A673 (cell line): ENCODE data around the gene CLASP2. TPM values are rescaled to one million over a fixed set of nuclear protein-coding genes. Genes with fewer than 3 reads are reported as not detected.

Experiments
- BruUV-seq: library from RNA; stranded (reverse); fragments of 400-500 nt; replicated peaks from 2 replicates; lab custom pipeline; 2021; lab: Mats Ljungman, UMichigan
- CTCF ChIA-PET: fragments of 300-600 bp; sonication (Branson Sonifier 250); formaldehyde crosslinking; loops from one replicate; lab custom pipeline; 2022; ENCODE audit warnings: antibody characterized with exemption; lab: Charles Lee
- POLR2A ChIA-PET: fragments of 300-600 bp; sonication (Branson Sonifier 250); formaldehyde crosslinking; loops from one replicate; lab custom pipeline; 2022; ENCODE audit warnings: antibody characterized with exemption; ENCODE audit not compliant: low non-redundant PET; lab: Charles Lee
- DNase-seq: peaks from one replicate; pipeline ENCODE4 v3.0.0-alpha.2; 2015; ENCODE audit warnings: low spot score
- H3K27ac ChIP-seq: fragments of 200-600 bp; sonication (generic); 2 replicates; pipeline ENCODE4 v1.5.1; 2016; ENCODE audit warnings: mixed run types, low read depth, mild to moderate bottlenecking, mixed read lengths, antibody characterized with exemption, low read length; ENCODE audit not compliant: poor library complexity, severe bottlenecking
- H3K27me3 ChIP-seq: fragments of 200-600 bp; sonication (generic); replicated peaks from 2 replicates; pipeline ENCODE4 v1.6.1; 2017; ENCODE audit warnings: mixed run types, low read depth, mild to moderate bottlenecking, mixed read lengths, antibody characterized with exemption, low read length; ENCODE audit not compliant: insufficient read depth, poor library complexity
- H3K36me3 ChIP-seq: fragments of 200-600 bp; sonication (generic); 2 replicates; pipeline ENCODE4 v1.6.1; 2016; ENCODE audit warnings: mixed run types, mild to moderate bottlenecking, mixed read lengths, antibody characterized with exemption, low read length; ENCODE audit not compliant: insufficient read depth, poor library complexity, severe bottlenecking
- H3K4me1 ChIP-seq: fragments of 200-600 bp; sonication (generic); 2 replicates; pipeline ENCODE4 v1.6.1; 2017; ENCODE audit warnings: mixed run types, mild to moderate bottlenecking, mixed read lengths, antibody characterized with exemption, low read length; ENCODE audit not compliant: insufficient read depth, poor library complexity, severe bottlenecking
- H3K4me3 ChIP-seq: fragments of 200-600 bp; sonication (generic); 2 replicates; pipeline ENCODE4 v1.5.1; 2016; ENCODE audit warnings: low read depth, mixed run types, mild to moderate bottlenecking, mixed read lengths, low read length; ENCODE audit not compliant: poor library complexity, severe bottlenecking
- H3K9me3 ChIP-seq: fragments of 200-600 bp; sonication (generic); 2 replicates; pipeline ENCODE4 v1.6.1; 2016; ENCODE audit warnings: mixed run types, low read depth, mild to moderate bottlenecking, mixed read lengths, antibody characterized with exemption, low read length; ENCODE audit not compliant: poor library complexity, severe bottlenecking
- EZH2 ChIP-seq: fragments of 200-600 bp; sonication (generic); IDR thresholded peaks from 2 replicates; pipeline ENCODE4 v1.6.1; 2017; ENCODE audit warnings: borderline replicate concordance, low read depth, mild to moderate bottlenecking, mixed read lengths, antibody characterized with exemption, low read length; ENCODE audit not compliant: poor library complexity, severe bottlenecking
- intact Hi-C: fragments of 100-400 bp; cut with micrococcal nuclease; formaldehyde crosslinking; loops from one replicate; pipeline ENCODE4 v1.10.0; 2022; ENCODE audit not compliant: unreplicated experiment
- total RNA-seq: library from RNA; stranded (reverse); gene quantifications from 2 replicates; pipeline ENCODE4 v1.2.3, GENCODE V29; 2021
- TF ChIP-seq, protein P1 (sequence below): fragments of 300-800, 200-600 bp; sonication (generic); conservative IDR thresholded peaks from 2 replicates; pipeline ENCODE4 v1.5.1; 2017; ENCODE audit warnings: low read depth, mild to moderate bottlenecking, antibody characterized with exemption, low read length, moderate library complexity, mixed read lengths

CLASP2 gene
- total RNA-seq, 1 experiment from 2014 or later: 67.4 TPM

GRCh38 chr3:33659856-33660434, 58.1 kb downstream of the CLASP2 start:
- ChIA-PET POLR2A (no interaction called here), CTCF (interaction anchor here (0.9 kb wide), 1 partner anchor 127 kb away, joined by 3 read pairs; no protein-coding TSS in a partner anchor)
- peak overlapping the region; percentile 39 for H3K4me3 ChIP-seq
- peak overlapping the region; percentile 29 for H3K27ac ChIP-seq
- no TSS peak for BruUV-seq
- no peaks in the 10 kb centered on the region for H3K36me3 ChIP-seq
- peaks cover 29% of the 10 kb centered on the region for H3K4me1 ChIP-seq
- intact Hi-C loops: no loop called here
- no peak for DNase-seq
- H3K27me3 ChIP-seq: no peaks in the 10 kb centered on the region
- H3K9me3 ChIP-seq: no peaks in the 10 kb centered on the region
- TF ChIP-seq, protein P1, sequence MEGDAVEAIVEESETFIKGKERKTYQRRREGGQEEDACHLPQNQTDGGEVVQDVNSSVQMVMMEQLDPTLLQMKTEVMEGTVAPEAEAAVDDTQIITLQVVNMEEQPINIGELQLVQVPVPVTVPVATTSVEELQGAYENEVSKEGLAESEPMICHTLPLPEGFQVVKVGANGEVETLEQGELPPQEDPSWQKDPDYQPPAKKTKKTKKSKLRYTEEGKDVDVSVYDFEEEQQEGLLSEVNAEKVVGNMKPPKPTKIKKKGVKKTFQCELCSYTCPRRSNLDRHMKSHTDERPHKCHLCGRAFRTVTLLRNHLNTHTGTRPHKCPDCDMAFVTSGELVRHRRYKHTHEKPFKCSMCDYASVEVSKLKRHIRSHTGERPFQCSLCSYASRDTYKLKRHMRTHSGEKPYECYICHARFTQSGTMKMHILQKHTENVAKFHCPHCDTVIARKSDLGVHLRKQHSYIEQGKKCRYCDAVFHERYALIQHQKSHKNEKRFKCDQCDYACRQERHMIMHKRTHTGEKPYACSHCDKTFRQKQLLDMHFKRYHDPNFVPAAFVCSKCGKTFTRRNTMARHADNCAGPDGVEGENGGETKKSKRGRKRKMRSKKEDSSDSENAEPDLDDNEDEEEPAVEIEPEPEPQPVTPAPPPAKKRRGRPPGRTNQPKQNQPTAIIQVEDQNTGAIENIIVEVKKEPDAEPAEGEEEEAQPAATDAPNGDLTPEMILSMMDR: no peak
- no peak for TF ChIP-seq EZH2

DNA sequence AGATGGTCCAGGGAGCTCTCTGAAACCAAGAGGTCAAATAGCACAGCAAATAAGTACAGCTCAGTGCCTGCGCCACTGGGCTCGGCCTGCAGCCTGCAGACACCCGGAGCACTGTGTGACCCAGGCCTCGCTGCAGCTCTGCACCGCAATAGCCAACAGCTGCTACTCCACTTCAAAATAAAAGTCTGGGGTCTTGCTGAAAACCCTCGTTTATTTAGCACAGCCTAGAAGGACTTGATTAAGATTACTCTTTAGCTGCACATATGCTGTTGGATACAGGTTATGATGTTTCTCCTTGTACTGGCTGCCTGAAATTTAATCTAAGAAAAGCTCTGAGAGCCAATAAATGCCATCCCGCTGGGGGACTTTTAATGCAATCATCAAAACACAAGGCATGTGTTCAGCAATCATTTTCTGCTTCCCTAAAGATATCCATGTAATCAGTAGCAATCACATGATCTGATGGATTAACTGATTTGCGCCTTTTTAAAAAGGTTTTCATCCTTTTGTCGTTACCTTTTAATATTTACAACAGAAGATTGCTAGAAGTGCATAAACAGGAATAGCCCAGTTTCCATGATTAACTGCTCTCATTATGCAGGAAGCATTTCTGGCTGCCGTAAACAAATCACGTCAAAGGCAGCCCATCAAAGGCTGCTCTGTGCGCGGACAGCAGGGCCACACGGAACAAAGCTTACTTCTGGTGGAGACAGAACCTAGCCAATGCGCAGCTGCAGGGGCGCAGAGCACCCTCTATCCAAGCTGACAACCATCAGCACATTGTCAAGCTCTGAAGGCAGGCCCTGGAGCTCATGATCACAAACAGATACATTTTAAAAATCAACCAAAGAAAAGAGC, 58.8 kb downstream of the CLASP2 start:
- peak; percentile 85 for DNase-seq
- H3K27ac ChIP-seq: peak overlapping the region; percentile 29
- no TSS peak for BruUV-seq
- no peak for TF ChIP-seq EZH2
- TF ChIP-seq, protein P1: no peak
- H3K4me3 ChIP-seq: peak overlapping the region; percentile 39
- H3K4me1 ChIP-seq: peaks cover 29% of the 10 kb centered on the region
- no peaks in the 10 kb centered on the region for H3K9me3 ChIP-seq
- no peaks in the 10 kb centered on the region for H3K27me3 ChIP-seq
- CTCF ChIA-PET: interaction anchor here (0.9 kb wide), 1 partner anchor 128 kb away, joined by 3 read pairs; no protein-coding TSS in a partner anchor
- no peaks in the 10 kb centered on the region for H3K36me3 ChIP-seq
- POLR2A ChIA-PET: no interaction called here
- intact Hi-C loops: no loop called here

- H3K27ac ChIP-seq: peak overlapping the region; percentile 29
- intact Hi-C loops: no loop called here
- POLR2A ChIA-PET: no interaction called here
Observed at GRCh38 chr3:33658621-33658990, 59.4 kb downstream of the CLASP2 start.

More at GRCh38 chr3:33658621-33658990, 59.4 kb downstream of the CLASP2 start:
- Histone ChIP-seq H3K27me3 (no peaks in the 10 kb centered on the region), H3K4me1 (peaks cover 29% of the 10 kb centered on the region), H3K36me3 (no peaks in the 10 kb centered on the region), H3K9me3 (no peaks in the 10 kb centered on the region), H3K4me3 (peak overlapping the region; percentile 39)
- no TSS peak for BruUV-seq
- CTCF ChIA-PET: no interaction called here
- TF ChIP-seq, protein P1: no peak
- TF ChIP-seq EZH2: no peak
- DNase-seq: no peak
